PC-9 (cell line): ENCODE data around the gene MAML3. TPM values are rescaled to one million over a fixed set of nuclear protein-coding genes. Genes with fewer than 3 reads are reported as not detected.

Experiments used
- BruUV-seq: library from RNA; stranded (reverse); fragments of 400-500 nt; replicated peaks from 2 replicates; lab custom pipeline; 2021; lab: Mats Ljungman, UMichigan
- CTCF ChIA-PET: fragments of 300-600 bp; sonication (Branson Sonifier 250); formaldehyde crosslinking; loops from one replicate; lab custom pipeline; 2022; ENCODE audit warnings: antibody characterized with exemption; lab: Charles Lee
- POLR2A ChIA-PET: fragments of 300-600 bp; sonication (Branson Sonifier 250); formaldehyde crosslinking; loops from one replicate; lab custom pipeline; 2022; ENCODE audit warnings: antibody characterized with exemption; ENCODE audit not compliant: unreplicated experiment; lab: Charles Lee
- DNase-seq, 2 experiments: peaks; one replicate each; pipeline versions ENCODE4 v3.0.0 to v3.0.0-alpha.2; 2015 to 2022; ENCODE audit warnings: mixed read lengths in 1 of 2
- H2AFZ ChIP-seq: fragments of 200-600 bp; sonication (generic); 2 replicates; pipeline ENCODE4 v1.8.1; 2017; ENCODE audit warnings: antibody characterized with exemption
- H3F3A ChIP-seq: fragments of 200-600 bp; sonication (generic); 2 replicates; pipeline ENCODE4 v1.8.1; 2017; ENCODE audit warnings: antibody characterized with exemption, mild to moderate bottlenecking, low read depth; ENCODE audit not compliant: insufficient read depth
- H3K27ac ChIP-seq: fragments of 200-600 bp; sonication (generic); 2 replicates; pipeline ENCODE4 v1.6.1; 2016; ENCODE audit warnings: mixed run types
- H3K27me3 ChIP-seq: fragments of 200-600 bp; sonication (generic); 2 replicates; pipeline ENCODE4 v1.6.1; 2016; ENCODE audit warnings: low read depth, mixed run types; ENCODE audit not compliant: insufficient read depth
- H3K36me3 ChIP-seq: fragments of 200-600 bp; sonication (generic); 2 replicates; pipeline ENCODE4 v1.6.1; 2016; ENCODE audit warnings: low read depth, mixed run types
- H3K4me1 ChIP-seq: fragments of 200-600 bp; sonication (generic); replicated peaks from 2 replicates; pipeline ENCODE4 v1.6.1; 2016; ENCODE audit warnings: mixed run types; ENCODE audit not compliant: insufficient read depth
- H3K4me2 ChIP-seq: fragments of 200-600 bp; sonication (generic); 2 replicates; pipeline ENCODE4 v1.6.1; 2017; ENCODE audit warnings: mixed run types
- H3K4me3 ChIP-seq: fragments of 200-600 bp; sonication (generic); 2 replicates; pipeline ENCODE4 v1.6.1; 2016; ENCODE audit warnings: mixed run types
- H3K79me2 ChIP-seq: fragments of 200-600 bp; sonication (generic); 2 replicates; pipeline ENCODE4 v1.6.1; 2017; ENCODE audit warnings: low read depth, mixed run types
- H3K9me2 ChIP-seq: fragments of 200-600 bp; sonication (generic); 2 replicates; pipeline ENCODE4 v1.8.1; 2017; ENCODE audit warnings: mild to moderate bottlenecking; ENCODE audit not compliant: insufficient read depth
- H3K9me3 ChIP-seq: fragments of 200-600 bp; sonication (generic); 2 replicates; pipeline ENCODE4 v1.8.1; 2016; ENCODE audit warnings: low read depth; ENCODE audit not compliant: insufficient read depth
- H4K20me1 ChIP-seq: fragments of 200-600 bp; sonication (generic); 2 replicates; pipeline ENCODE4 v1.8.1; 2017; ENCODE audit not compliant: insufficient read depth
- CTCF ChIP-seq: fragments of 200-600 bp; sonication (generic); conservative IDR thresholded peaks from 2 replicates; pipeline ENCODE4 v1.6.1; 2017; ENCODE audit warnings: mixed run types, antibody characterized with exemption, mild to moderate bottlenecking, moderate library complexity
- EZH2 ChIP-seq: fragments of 200-600 bp; sonication (generic); IDR thresholded peaks from 2 replicates; pipeline ENCODE4 v1.8.0; 2017; ENCODE audit warnings: antibody characterized with exemption, low read depth
- intact Hi-C: fragments of 100-400 bp; cut with micrococcal nuclease; formaldehyde crosslinking; loops from one replicate; pipeline ENCODE4 v1.10.0; 2022; ENCODE audit not compliant: unreplicated experiment
- total RNA-seq: library from RNA; stranded (reverse); gene quantifications from 2 replicates; pipeline ENCODE4 v1.2.3, GENCODE V29; 2021

The MAML3 gene
- total RNA-seq, 1 experiment from 2014 or later = 15.2 TPM

- H3K9me3 ChIP-seq = no peaks in the 10 kb centered on the region
- BruUV-seq = no TSS peak
- H3K36me3 ChIP-seq = peaks cover 31% of the 10 kb centered on the region
- no peaks in the 10 kb centered on the region for H3K4me1 ChIP-seq
- no peak overlapping the region for H2AFZ ChIP-seq
- CTCF ChIA-PET = no interaction called here
- H3K4me3 ChIP-seq = no peak overlapping the region
- no peaks in the 10 kb centered on the region for H3K27me3 ChIP-seq
- H3K4me2 ChIP-seq = no peak overlapping the region
- no peak overlapping the region for H3K27ac ChIP-seq
- TF ChIP-seq EZH2 (no peak), CTCF (no peak)
- peaks cover 9% of the 10 kb centered on the region for H3K79me2 ChIP-seq
- no peaks in the 10 kb centered on the region for H3F3A ChIP-seq
- H4K20me1 ChIP-seq = no peaks in the 10 kb centered on the region
- POLR2A ChIA-PET = no interaction called here
- intact Hi-C loops = no loop called here
- no peaks in the 10 kb centered on the region for H3K9me2 ChIP-seq
- DNase-seq = no peak
These were observed 477.6 kb downstream of the MAML3 start for GRCh38 chr4:139676365-139676764.

GRCh38 chr4:139675651-139676050, 478.3 kb downstream of the MAML3 start:
- no peak overlapping the region for H3K27ac ChIP-seq
- no peak for DNase-seq
- intact Hi-C loops = no loop called here
- CTCF ChIA-PET = no interaction called here
- H3K4me2 ChIP-seq = no peak overlapping the region
- H3F3A ChIP-seq = no peaks in the 10 kb centered on the region
- H4K20me1 ChIP-seq = no peaks in the 10 kb centered on the region
- H2AFZ ChIP-seq = no peak overlapping the region
- no peaks in the 10 kb centered on the region for H3K4me1 ChIP-seq
- H3K27me3 ChIP-seq = no peaks in the 10 kb centered on the region
- POLR2A ChIA-PET = no interaction called here
- H3K36me3 ChIP-seq = peaks cover 31% of the 10 kb centered on the region
- H3K4me3 ChIP-seq = no peak overlapping the region
- no peaks in the 10 kb centered on the region for H3K9me2 ChIP-seq
- peaks cover 16% of the 10 kb centered on the region for H3K79me2 ChIP-seq
- H3K9me3 ChIP-seq = no peaks in the 10 kb centered on the region
- BruUV-seq = no TSS peak
- TF ChIP-seq EZH2 = no peak
- no peak for TF ChIP-seq CTCF

- Histone ChIP-seq H3K9me2 (no peaks in the 10 kb centered on the region), H2AFZ (no peak overlapping the region), H4K20me1 (no peaks in the 10 kb centered on the region), H3K36me3 (peaks cover 30% of the 10 kb centered on the region), H3K27me3 (no peaks in the 10 kb centered on the region), H3K79me2 (peaks cover 23% of the 10 kb centered on the region), H3F3A (no peaks in the 10 kb centered on the region), H3K9me3 (no peaks in the 10 kb centered on the region), H3K4me2 (no peak overlapping the region), H3K4me1 (no peaks in the 10 kb centered on the region), H3K4me3 (no peak overlapping the region), H3K27ac (no peak overlapping the region)
- TF ChIP-seq EZH2 (no peak), CTCF (no peak)
- BruUV-seq = no TSS peak
- ChIA-PET POLR2A (interaction anchor here (0.6 kb wide), 1 partner anchor 324 kb away, joined by 4 read pairs; no protein-coding TSS in a partner anchor), CTCF (no interaction called here)
- intact Hi-C loops = no loop called here
- no peak for DNase-seq
These were observed 479.0 kb downstream of the MAML3 start for GRCh38 chr4:139674875-139675550.
